Lower lobe of right lung (tissue), 2 donors: ENCODE data around the gene CTCFL. TPM values are rescaled to one million over a fixed set of nuclear protein-coding genes. Genes with fewer than 3 reads are reported as not detected.

Experiments used
- ATAC-seq, 2 donors: fragments of 200-7000 bp; cut with Tn5 transposase; one replicate each; pipeline ENCODE4 v1.9.1; 2020 to 2022; ENCODE audit warnings: mild to moderate bottlenecking in 2 of 2, moderate library complexity in 2 of 2
- DNase-seq: peaks from one replicate; pipeline ENCODE4 v3.0.0-alpha.2; 2020
- H3K27ac ChIP-seq: fragments of 200-600 bp; one replicate; pipeline ENCODE4 v1.8.0; 2022
- H3K27me3 ChIP-seq: fragments of 200-600 bp; one replicate; pipeline ENCODE4 v1.8.0; 2022; ENCODE audit warnings: low read depth
- H3K36me3 ChIP-seq: fragments of 200-600 bp; one replicate; pipeline ENCODE4 v1.8.0; 2022; ENCODE audit warnings: mild to moderate bottlenecking
- H3K4me1 ChIP-seq: fragments of 200-600 bp; one replicate; pipeline ENCODE4 v1.8.0; 2022
- H3K4me3 ChIP-seq: fragments of 200-600 bp; one replicate; pipeline ENCODE4 v1.8.0; 2022; ENCODE audit warnings: mild to moderate bottlenecking
- H3K9me3 ChIP-seq: fragments of 200-600 bp; one replicate; pipeline ENCODE4 v1.8.0; 2022
- CTCF ChIP-seq: fragments of 200-600 bp; IDR thresholded peaks from one replicate; pipeline ENCODE4 v1.8.0; 2022; ENCODE audit warnings: antibody characterized with exemption, mild to moderate bottlenecking
- intact Hi-C: fragments of 100-400 bp; cut with DNase I; formaldehyde crosslinking; loops from one replicate; pipeline ENCODE4 v1.11.0; 2022
- total RNA-seq: library from RNA; stranded (reverse); fragmentation: NEBNext Ultra II Directional; extraction: Animal tissue kit (Norgen Biotek cat#: 25700); gene quantifications from one replicate; pipeline ENCODE4 v1.2.1, GENCODE V29; 2021
- donor health status: DM: no; HTN: yes; CAD: no; lungs with severe emphysema.

Gene CTCFL
- total RNA-seq, 1 donor from 2014 or later = not detected

GRCh38 chr20:57543754-57544153 lies 18.8 kb upstream of the CTCFL start:
- intact Hi-C loops = no loop called here
- H3K4me1 ChIP-seq = peaks cover 24% of the 10 kb centered on the region
- ATAC-seq = no peak
- H3K4me3 ChIP-seq = no peak overlapping the region
- H3K9me3 ChIP-seq = no peaks in the 10 kb centered on the region
- no peaks in the 10 kb centered on the region for H3K27me3 ChIP-seq
- no peak overlapping the region for H3K27ac ChIP-seq
- DNase-seq = no peak
- H3K36me3 ChIP-seq = no peaks in the 10 kb centered on the region
- no peak for TF ChIP-seq CTCF

DNA sequence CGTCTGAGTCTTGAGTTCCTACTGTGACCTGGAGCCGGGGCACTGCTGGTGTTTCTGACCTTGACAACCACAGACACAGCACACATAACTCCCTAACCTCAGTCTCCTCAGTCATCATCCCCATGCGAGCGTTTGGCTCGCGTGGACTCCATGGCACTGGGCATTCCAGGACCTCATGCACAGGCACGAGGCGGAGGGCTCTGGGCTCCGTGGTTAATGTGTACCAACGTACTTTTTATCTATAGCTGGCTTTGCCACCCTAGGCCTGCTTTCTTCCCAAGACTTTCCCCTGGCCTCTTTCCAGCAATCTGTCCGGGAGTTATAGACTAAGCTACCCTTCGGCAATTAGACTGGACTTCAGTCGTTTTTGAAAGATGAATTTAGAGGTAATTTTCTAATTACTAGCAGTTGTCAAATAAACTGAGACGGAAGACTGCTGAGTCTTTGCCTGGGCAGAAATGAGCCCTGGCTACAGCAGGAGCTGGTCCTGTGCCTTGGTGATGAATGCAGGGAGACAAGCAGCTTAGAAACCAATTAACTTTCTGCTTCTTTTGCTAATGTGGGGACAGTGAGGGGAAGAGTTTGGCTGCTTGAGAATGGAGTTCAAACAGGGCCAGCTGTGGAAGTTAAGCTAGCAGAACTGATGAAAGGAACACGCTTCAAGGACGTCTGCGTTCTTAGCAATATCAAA lies 16.1 kb upstream of the CTCFL start:
- Histone ChIP-seq H3K4me3 (no peak overlapping the region), H3K36me3 (no peaks in the 10 kb centered on the region), H3K4me1 (peaks cover 7% of the 10 kb centered on the region), H3K27ac (no peak overlapping the region), H3K9me3 (no peaks in the 10 kb centered on the region), H3K27me3 (no peaks in the 10 kb centered on the region)
- DNase-seq (no peak), ATAC-seq (no peak)
- intact Hi-C loops = no loop called here
- no peak for TF ChIP-seq CTCF

DNA sequence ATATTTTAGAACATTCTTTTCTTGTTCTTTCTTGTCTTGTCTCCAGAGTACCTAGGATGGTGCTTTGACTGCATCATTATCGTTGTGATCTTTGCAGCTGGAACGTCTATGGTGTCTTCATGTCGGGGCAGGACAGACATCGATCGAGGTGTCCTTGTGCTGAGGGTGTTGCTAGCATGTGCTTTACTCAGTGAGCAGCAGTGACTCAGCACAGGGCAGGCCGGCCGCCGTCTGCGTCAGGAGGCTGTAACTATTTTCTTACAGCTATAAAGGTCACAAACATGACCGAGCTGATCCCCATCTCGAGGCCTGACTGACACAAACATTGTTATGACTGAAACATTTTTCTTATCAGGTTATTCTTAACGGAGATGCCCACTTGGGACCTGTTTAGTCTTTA lies 14.9 kb upstream of the CTCFL start:
- ATAC-seq (no peak), DNase-seq (no peak)
- Histone ChIP-seq H3K4me3 (no peak overlapping the region), H3K27ac (no peak overlapping the region), H3K4me1 (no peaks in the 10 kb centered on the region), H3K36me3 (no peaks in the 10 kb centered on the region), H3K9me3 (no peaks in the 10 kb centered on the region), H3K27me3 (no peaks in the 10 kb centered on the region)
- intact Hi-C loops = no loop called here
- no peak for TF ChIP-seq CTCF

DNA sequence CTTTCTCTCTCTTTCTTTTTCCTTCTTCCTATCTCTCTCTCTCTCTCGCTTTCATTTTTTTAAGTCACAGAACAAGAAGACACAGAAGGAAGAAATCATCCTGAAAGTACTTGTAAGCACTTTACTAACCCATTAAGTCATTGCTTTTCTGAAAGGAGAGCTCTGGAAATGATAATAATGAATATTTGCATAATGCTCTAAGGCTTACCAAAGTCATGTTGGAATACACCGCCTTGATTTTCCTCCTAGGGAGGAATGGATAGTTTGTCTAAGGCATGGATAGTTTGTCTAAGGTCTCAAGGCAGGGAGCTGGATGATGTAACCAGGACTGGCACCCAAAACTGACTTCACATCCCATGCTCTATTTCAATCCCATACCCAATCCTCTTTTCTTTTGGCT lies 12.9 kb upstream of the CTCFL start:
- no peak overlapping the region for H3K4me3 ChIP-seq
- TF ChIP-seq CTCF = no peak
- intact Hi-C loops = no loop called here
- H3K9me3 ChIP-seq = no peaks in the 10 kb centered on the region
- no peak overlapping the region for H3K27ac ChIP-seq
- no peaks in the 10 kb centered on the region for H3K36me3 ChIP-seq
- H3K27me3 ChIP-seq = no peaks in the 10 kb centered on the region
- H3K4me1 ChIP-seq = no peaks in the 10 kb centered on the region
- ATAC-seq (no peak), DNase-seq (no peak)

- ATAC-seq (no peak), DNase-seq (no peak)
- H3K4me1 ChIP-seq = no peaks in the 10 kb centered on the region
- intact Hi-C loops = no loop called here
- no peaks in the 10 kb centered on the region for H3K9me3 ChIP-seq
- H3K27me3 ChIP-seq = no peaks in the 10 kb centered on the region
- no peaks in the 10 kb centered on the region for H3K36me3 ChIP-seq
- H3K27ac ChIP-seq = no peak overlapping the region
- TF ChIP-seq CTCF = no peak
- H3K4me3 ChIP-seq = no peak overlapping the region
These were observed 12.1 kb upstream of the CTCFL start for GRCh38 chr20:57536771-57537724.
